Right kidney (tissue), 1 donor: ENCODE measurements around the gene SLC2A11.
A peak's percentile ranks its signal among the peaks of the same experiment; 100 is the strongest.

ENCODE experiments used
- DNase-seq: peaks from one replicate; pipeline ENCODE4 v3.0.0-alpha.2; 2016

Gene SLC2A11

GRCh38 chr22:23831781-23832180, 25.9 kb upstream of the SLC2A11 start:
- DNase-seq = no peak

- no peak for DNase-seq
Measured at GRCh38 chr22:23832226-23833016, 25.3 kb upstream of the SLC2A11 start.

DNA sequence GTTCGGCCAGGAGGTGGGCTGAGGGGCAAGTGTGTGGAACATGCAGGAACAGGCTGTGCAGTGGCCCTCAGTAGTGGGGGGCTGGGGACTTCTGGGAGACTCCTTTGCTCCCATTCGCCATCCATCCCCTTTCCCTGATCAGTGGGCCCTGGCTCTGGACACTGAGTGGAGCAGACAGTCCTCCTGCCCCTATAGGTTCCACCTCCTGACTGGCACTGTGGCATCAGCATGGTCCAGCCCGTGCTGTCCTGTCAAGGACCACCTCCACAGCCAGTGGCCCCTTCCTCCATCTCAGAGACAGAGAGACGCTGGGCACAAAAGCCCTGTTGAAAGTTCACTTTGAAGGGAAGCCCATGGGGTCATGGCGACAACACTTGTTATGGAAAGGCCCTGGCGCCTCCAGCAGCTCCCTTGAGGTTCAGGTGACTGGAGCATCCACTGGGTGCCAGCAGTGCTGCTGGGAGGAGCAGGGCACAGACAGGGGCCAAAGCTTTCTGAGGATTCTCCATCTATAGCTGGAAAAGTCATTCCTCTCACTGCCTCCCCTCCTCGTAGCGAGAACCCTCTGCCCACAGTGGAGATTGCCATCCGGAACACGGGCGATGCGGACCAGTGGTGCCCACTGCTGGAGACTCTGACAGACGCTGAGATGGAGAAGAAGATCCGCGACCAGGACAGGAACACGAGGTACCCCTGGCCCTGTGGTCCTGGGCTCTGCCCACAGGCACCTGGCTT, 24.5 kb upstream of the SLC2A11 start:
- DNase-seq = no peak

DNA sequence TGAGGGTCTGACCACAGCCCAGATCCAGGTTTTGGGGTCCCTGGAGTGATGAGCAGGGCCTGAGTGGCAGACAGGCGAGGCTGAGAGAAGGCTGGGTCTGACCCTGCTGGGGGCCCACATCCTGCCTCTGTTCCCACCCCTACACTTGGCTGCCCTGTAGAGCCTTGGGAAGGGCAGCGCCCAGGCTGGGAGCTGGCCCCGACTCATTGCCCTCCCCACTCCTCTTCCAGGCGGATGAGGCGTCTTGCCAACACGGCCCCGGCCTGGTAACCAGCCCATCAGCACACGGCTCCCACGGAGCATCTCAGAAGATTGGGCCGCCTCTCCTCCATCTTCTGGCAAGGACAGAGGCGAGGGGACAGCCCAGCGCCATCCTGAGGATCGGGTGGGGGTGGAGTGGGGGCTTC, 23.8 kb upstream of the SLC2A11 start:
- no peak for DNase-seq

GRCh38 chr22:23834406-23834792, 23.3 kb upstream of the SLC2A11 start:
- DNase-seq = no peak

DNA sequence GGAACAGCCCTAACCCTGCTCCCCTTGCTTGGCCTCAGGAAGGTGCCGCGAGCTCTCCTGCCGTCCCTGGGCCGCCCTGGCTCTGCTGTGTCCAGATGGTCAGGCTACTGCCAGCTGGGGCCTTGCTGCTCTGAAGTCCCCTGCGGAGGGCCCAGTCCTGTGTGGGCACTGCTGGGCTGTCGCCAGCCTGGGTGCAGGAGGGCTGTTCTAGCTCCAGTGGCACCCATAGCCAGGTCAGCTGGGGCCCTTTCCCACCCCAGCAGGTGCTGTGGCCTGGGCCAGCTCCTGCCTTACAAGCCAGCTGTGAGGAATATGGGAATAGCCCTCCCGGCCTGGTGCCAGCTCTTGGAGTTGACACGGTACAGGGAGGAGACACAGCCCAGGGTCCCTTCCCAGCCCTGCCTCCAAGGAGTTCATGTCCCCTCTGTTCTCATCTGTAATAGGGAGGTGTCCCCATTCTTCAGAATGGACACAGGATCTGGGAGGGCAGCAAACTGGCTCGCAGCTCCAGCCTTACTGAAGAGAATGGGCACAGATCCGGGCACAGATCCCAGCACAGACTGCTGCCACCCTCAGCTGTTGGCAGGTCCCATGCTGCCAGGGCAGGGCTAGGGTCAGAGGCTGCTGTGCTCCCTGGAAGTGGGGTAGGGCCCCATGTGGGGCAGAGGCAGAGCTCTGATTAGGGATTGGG, 22.7 kb upstream of the SLC2A11 start:
- DNase-seq = no peak

DNA sequence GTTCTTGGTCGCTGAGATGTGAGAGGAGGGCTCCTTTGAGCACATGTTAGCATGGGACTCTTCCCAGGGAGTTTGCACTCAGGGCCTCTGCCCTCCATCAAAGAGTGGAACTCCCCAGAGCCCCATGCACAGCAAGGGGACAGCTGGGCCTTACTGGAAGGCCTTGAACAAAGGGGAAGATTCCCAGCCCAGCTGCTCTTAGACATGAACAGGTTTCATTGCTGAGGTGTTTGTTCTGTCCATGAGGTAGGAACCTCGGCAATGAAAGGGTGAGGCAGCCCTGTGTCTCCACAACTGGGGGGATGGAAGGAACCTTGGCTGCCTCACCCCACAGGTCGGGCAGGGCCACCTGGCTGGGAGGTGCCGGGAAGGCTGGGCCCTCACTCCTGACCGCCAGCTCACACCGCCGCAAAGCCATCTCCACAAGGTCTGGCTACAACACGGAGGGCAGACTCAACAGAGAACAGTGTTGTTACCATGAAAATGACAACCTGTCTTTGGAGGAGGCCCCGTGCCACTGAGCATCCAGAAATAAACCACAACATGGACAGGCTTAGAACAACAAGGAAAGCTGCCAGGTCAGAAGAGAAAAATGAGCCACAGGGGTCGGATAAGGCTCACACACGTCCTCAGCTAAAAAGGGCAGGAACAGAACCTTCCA, 22.1 kb upstream of the SLC2A11 start:
- no peak for DNase-seq

DNA sequence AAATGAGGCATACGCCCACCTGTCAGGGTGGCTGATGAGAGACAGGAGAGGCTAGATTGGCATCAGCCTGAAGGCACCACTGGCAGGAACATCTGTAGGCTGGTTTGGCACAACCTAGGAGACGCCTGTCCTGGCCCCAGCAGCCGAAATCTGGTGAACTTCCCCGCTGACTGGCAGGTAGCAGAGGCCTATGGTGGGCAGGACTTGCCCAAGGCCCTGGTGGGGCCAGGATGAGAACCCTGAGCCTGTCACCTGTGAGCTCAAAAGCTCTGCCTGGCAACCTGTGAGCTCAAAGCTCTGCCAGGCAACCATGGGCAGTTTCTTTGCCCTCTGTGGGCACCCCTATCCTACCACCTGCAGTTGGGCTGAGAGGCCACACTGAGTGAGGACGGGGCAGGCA, 21.4 kb upstream of the SLC2A11 start:
- DNase-seq = no peak

DNA sequence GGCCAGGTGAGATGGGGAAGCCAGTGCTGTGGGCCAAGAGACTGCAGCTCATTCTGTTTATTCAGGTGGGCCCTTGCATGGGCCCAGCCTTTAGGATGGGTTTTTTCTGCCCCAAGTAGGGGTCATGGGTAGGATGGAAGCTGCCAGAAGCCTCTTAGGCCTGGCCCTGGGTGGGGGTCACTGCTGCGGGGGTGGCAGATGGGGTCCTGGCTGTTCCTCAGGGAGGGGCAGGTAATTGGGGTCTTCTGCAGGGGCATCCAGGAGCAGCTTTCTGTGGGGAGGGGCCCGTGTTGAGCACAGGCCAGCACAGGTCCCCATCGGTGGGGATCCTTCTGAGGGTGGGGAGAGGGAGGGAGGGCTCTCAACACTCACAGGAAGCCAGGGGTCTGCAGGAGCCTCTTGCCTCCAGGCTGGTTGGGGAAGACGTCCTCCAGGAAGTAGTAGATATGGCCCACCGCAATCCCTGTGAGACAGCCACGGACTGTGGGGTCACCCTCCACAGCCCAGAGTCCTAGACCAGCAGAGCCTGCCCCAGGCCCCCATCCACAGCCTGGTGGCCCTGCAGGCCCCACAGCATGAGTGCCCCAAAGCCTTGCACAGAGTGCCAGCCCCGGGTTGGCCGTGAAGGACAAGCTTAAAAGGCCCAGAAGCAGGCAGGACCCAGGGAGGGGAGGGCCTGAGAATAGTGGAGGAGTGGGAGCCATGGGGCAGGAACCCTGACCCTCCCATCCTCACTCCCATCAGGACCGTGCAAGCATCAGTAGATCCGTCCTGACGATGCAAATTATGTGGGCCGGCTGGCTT, 20.8 kb upstream of the SLC2A11 start:
- DNase-seq = no peak

GRCh38 chr22:23837496-23837859, 20.2 kb upstream of the SLC2A11 start:
- DNase-seq = no peak

GRCh38 chr22:23837911-23838680, 19.6 kb upstream of the SLC2A11 start:
- DNase-seq = no peak

DNA sequence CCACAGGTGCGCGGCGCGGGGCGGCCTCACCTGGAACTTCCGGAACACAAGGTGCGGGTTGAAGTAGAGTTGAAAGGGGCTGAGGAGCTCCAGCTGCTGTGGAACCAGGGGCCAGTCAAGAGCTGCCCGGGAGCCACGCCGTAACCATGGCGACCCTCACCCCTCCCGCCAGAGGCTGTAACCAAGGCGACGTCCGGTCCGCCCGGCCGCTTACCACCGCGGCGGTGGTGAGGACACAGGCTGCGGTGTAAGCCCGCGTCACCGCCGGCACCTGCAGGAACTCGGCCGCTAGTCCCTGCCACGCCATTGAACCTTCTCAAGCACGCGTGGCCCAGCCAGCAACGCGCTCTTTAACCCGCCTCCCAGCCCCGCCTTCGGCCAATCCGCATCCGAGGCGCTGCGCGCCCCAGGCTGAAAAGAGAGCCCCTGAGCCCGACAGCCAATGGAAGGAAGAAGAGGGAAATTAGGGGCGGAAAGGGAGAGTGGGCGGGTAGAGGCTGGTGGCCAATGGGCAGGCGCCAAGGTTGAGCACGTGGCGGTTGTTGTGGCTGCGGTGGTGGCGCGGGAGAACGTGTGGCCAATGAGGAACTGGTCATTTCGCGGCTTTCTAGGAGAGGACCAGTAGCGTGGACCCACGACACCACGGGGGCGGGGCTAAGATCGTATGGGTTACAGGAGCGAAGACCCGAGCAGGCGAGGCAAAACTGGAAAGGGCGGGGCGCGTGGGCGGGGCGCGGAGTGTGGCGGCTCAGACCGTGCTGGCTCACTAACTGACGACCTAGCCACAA, 18.8 kb upstream of the SLC2A11 start, which contains the start of gene DERL3:
DERL3 (minus strand) TSS at position 326 of the 788 bp plus-strand sequence; CDS start at position 307, 19 bp downstream.
- DNase-seq = peak; percentile 94

- DNase-seq = no peak
Measured at GRCh38 chr22:23840026-23840425, 17.6 kb upstream of the SLC2A11 start.

GRCh38 chr22:23841292-23841691, 16.4 kb upstream of the SLC2A11 start:
- DNase-seq = no peak

GRCh38 chr22:23841736-23842445, 15.8 kb upstream of the SLC2A11 start:
- DNase-seq = peak; percentile 66

GRCh38 chr22:23842599-23842998, 15.1 kb upstream of the SLC2A11 start:
- DNase-seq = no peak

DNA sequence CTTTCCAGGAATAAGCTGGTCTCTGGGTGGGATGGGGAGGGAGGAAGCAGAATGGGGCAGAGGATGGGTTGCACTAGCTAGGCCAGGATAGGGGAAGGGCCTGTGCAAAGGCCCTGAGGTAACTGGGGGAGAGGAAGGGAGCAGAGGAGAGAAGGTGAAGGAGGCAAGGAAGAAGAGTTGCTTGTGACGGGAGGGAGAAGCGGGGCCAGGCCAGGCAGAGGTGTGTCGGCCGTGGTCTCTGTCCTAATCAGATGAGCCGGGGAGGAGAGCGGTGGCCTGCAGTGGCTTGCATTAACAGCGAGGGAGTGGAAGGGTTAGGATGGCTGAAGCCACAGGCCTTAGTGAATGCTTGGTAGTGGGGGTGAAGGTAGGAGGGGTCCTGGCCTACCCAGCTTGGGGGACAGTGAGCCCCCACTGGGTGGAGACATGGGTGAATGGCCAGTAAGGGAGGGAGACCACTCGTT, 12.9 kb upstream of the SLC2A11 start:
- no peak for DNase-seq

- DNase-seq = no peak
Measured at GRCh38 chr22:23845265-23846080, 12.2 kb upstream of the SLC2A11 start.
